Fibroblast of lung (primary cell): ENCODE data around the gene SETBP1.

Source experiments
- CTCF ChIP-seq, 2 donors: IDR thresholded peaks in 1 of 2; conservative IDR thresholded peaks in 1 of 2; 1 replicate in 1 of 2; 2 replicates in 1 of 2; pipeline ENCODE4 v1.5.1; 2011 to 2012; ENCODE audit warnings: low read length in 2 of 2, control low read depth in 1 of 2, inconsistent platforms in 1 of 2, low read depth in 1 of 2, mild to moderate bottlenecking in 1 of 2
- EZH2 ChIP-seq: IDR thresholded peaks from 2 replicates; pipeline ENCODE4 v1.5.1; 2012; ENCODE audit warnings: low read length, control low read depth, mild to moderate bottlenecking; ENCODE audit errors: missing control alignments

GRCh38 chr18:44695503-44695902 lies 14.8 kb downstream of the SETBP1 start:
- TF ChIP-seq CTCF (conservative IDR thresholded peaks at IDR 0.05 in 1 of 2, IDR thresholded peaks at IDR 0.05 in 1 of 2; ENCODE audit: low read depth in 1 of 2, low read length in 2 of 2) (no peak), EZH2 (no peak)
